OCI-LY7 (cell line): ENCODE data around the gene KAT6B. TPM values are rescaled to one million over a fixed set of nuclear protein-coding genes. Genes with fewer than 3 reads are reported as not detected.

Experiments used
- BruUV-seq: library from RNA; stranded (reverse); fragments of 400-500 nt; replicated peaks from 2 replicates; lab custom pipeline; 2021; lab: Mats Ljungman, UMichigan
- CTCF ChIA-PET: fragments of 300-600 bp; sonication (Branson Sonifier 250); formaldehyde crosslinking; loops from one replicate; lab custom pipeline; 2022; ENCODE audit warnings: antibody characterized with exemption; ENCODE audit not compliant: unreplicated experiment; lab: Charles Lee
- POLR2A ChIA-PET: fragments of 300-600 bp; sonication (Branson Sonifier 250); formaldehyde crosslinking; loops from one replicate; lab custom pipeline; 2022; ENCODE audit warnings: antibody characterized with exemption; lab: Charles Lee
- DNase-seq: peaks from one replicate; pipeline ENCODE4 v3.0.0-alpha.2; 2015; ENCODE audit warnings: low spot score
- H2AFZ ChIP-seq: fragments of 200-600 bp; sonication (generic), shearing (Covaris generic); 2 replicates; pipeline ENCODE4 v1.6.1; 2014; ENCODE audit warnings: mild to moderate bottlenecking, antibody characterized with exemption, low read length, moderate library complexity
- H3K27ac ChIP-seq: fragments of 200-600 bp; sonication (generic); 2 replicates; pipeline ENCODE4 v1.5.1; 2014; ENCODE audit warnings: mixed run types, low read depth, mild to moderate bottlenecking, moderate library complexity, low read length, inconsistent platforms; ENCODE audit not compliant: poor library complexity, severe bottlenecking
- H3K36me3 ChIP-seq: fragments of 200-600 bp; sonication (generic); 2 replicates; pipeline ENCODE4 v1.6.1; 2014; ENCODE audit warnings: mild to moderate bottlenecking, antibody characterized with exemption, low read length, moderate library complexity, mixed read lengths; ENCODE audit not compliant: insufficient read depth
- H3K4me1 ChIP-seq: fragments of 200-600 bp; sonication (generic); 2 replicates; pipeline ENCODE4 v1.5.1; 2014; ENCODE audit warnings: mild to moderate bottlenecking, low read length; ENCODE audit not compliant: insufficient read depth, poor library complexity, severe bottlenecking
- H3K4me2 ChIP-seq: fragments of 200-600 bp; sonication (generic); 2 replicates; pipeline ENCODE4 v1.6.1; 2014; ENCODE audit warnings: mild to moderate bottlenecking, low read length
- H3K4me3 ChIP-seq: fragments of 200-600 bp; sonication (generic); 2 replicates; pipeline ENCODE4 v1.5.1; 2014; ENCODE audit warnings: mild to moderate bottlenecking, low read depth, low read length; ENCODE audit not compliant: poor library complexity, severe bottlenecking
- H3K79me2 ChIP-seq: fragments of 200-600 bp; sonication (generic); 2 replicates; pipeline ENCODE4 v1.6.1; 2016; ENCODE audit warnings: low read depth, mild to moderate bottlenecking, low read length, moderate library complexity, mixed read lengths; ENCODE audit not compliant: insufficient read depth
- H3K9me2 ChIP-seq: fragments of 200-600 bp; sonication (generic); 2 replicates; pipeline ENCODE4 v1.6.1; 2016; ENCODE audit warnings: mild to moderate bottlenecking, low read length, mixed read lengths; ENCODE audit not compliant: insufficient read depth
- H3K9me3 ChIP-seq: fragments of 200-600 bp; sonication (generic); 2 replicates; pipeline ENCODE4 v1.6.1; 2014; ENCODE audit warnings: mild to moderate bottlenecking, mixed run types, low read length, mixed read lengths
- H4K20me1 ChIP-seq: fragments of 200-600 bp; sonication (generic); 2 replicates; pipeline ENCODE4 v1.6.1; 2014; ENCODE audit warnings: mild to moderate bottlenecking, antibody characterized with exemption, low read length, moderate library complexity, mixed read lengths; ENCODE audit not compliant: insufficient read depth
- CTCF ChIP-seq: fragments of 200-600 bp; sonication (generic); conservative IDR thresholded peaks from 2 replicates; pipeline ENCODE4 v1.5.1; 2014; ENCODE audit warnings: mild to moderate bottlenecking, antibody characterized with exemption, low read length, moderate library complexity, mixed read lengths
- EZH2phosphoT487 ChIP-seq: fragments of 200-600 bp; sonication (generic); IDR thresholded peaks from 2 replicates; pipeline ENCODE4 v1.6.1; 2018; ENCODE audit warnings: low read depth, borderline replicate concordance, mild to moderate bottlenecking, mixed run types, antibody characterized with exemption, low read length, moderate library complexity, mixed read lengths
- intact Hi-C: fragments of 100-400 bp; cut with micrococcal nuclease; formaldehyde crosslinking; loops from one replicate; pipeline ENCODE4 v1.10.0; 2022; ENCODE audit not compliant: unreplicated experiment
- total RNA-seq, 2 experiments: library from RNA; depleted of rRNA in 1 of 2; stranded (reverse); fragments of >200 nt in 1 of 2; shearing (Covaris generic) in 1 of 2; gene quantifications; 2 replicates each; pipeline ENCODE4 v1.2.3, GENCODE V29; 2014 to 2022

Gene KAT6B
- total RNA-seq, 2 experiments from 2014 or later = 20.8 to 40.8 TPM

GRCh38 chr10:74977072-74977471, 150.7 kb downstream of the KAT6B start:
- no peaks in the 10 kb centered on the region for H3K9me3 ChIP-seq
- H3K4me3 ChIP-seq = no peak overlapping the region
- H3K4me1 ChIP-seq = peaks cover 21% of the 10 kb centered on the region
- no peaks in the 10 kb centered on the region for H3K79me2 ChIP-seq
- intact Hi-C loops = no loop called here
- DNase-seq = no peak
- H3K4me2 ChIP-seq = no peak overlapping the region
- ChIA-PET CTCF (no interaction called here), POLR2A (interaction anchor here (0.5 to 1.1 kb wide), 3 partner anchors 10 to 98 kb away, joined by 3 read pairs; no protein-coding TSS in a partner anchor)
- H3K27ac ChIP-seq = no peak overlapping the region
- no TSS peak for BruUV-seq
- H4K20me1 ChIP-seq = no peaks in the 10 kb centered on the region
- H2AFZ ChIP-seq = peak overlapping the region; percentile 13; the same call in 1 of the 2 replicates
- H3K36me3 ChIP-seq = peaks cover 38% of the 10 kb centered on the region
- H3K9me2 ChIP-seq = no peaks in the 10 kb centered on the region
- TF ChIP-seq CTCF (no peak), EZH2phosphoT487 (no peak)

GRCh38 chr10:74977913-74978847, 151.8 kb downstream of the KAT6B start:
- Histone ChIP-seq H3K9me3 (no peaks in the 10 kb centered on the region), H3K9me2 (no peaks in the 10 kb centered on the region), H3K4me2 (peak overlapping the region; percentile 58), H3K36me3 (peaks cover 40% of the 10 kb centered on the region), H3K4me3 (no peak overlapping the region), H3K27ac (peak overlapping the region; percentile 0), H4K20me1 (no peaks in the 10 kb centered on the region), H3K79me2 (no peaks in the 10 kb centered on the region), H2AFZ (peak overlapping the region; percentile 13; the same call in 1 of the 2 replicates), H3K4me1 (peaks cover 21% of the 10 kb centered on the region)
- no peak for TF ChIP-seq EZH2phosphoT487
- TF ChIP-seq CTCF = no peak
- ChIA-PET CTCF (no interaction called here), POLR2A (interaction anchor here (0.9 kb wide), 2 partner anchors 11 to 13 kb away, joined by 3 to 4 read pairs; no protein-coding TSS in a partner anchor)
- intact Hi-C loops = no loop called here
- DNase-seq = peak; percentile 39
- BruUV-seq = no TSS peak
